ENCODE results near the gene RBM4B. TPM values are rescaled to one million over a fixed set of nuclear protein-coding genes. Genes with fewer than 3 reads are reported as not detected.
"Not testable (repeated sequence)": the region's sequence is repeated elsewhere in the genome, so short reads cannot be mapped to it uniquely, and the experiment has no call there.

Gene RBM4B, protein sequence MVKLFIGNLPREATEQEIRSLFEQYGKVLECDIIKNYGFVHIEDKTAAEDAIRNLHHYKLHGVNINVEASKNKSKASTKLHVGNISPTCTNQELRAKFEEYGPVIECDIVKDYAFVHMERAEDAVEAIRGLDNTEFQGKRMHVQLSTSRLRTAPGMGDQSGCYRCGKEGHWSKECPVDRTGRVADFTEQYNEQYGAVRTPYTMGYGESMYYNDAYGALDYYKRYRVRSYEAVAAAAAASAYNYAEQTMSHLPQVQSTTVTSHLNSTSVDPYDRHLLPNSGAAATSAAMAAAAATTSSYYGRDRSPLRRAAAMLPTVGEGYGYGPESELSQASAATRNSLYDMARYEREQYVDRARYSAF
- total RNA-seq: 18.2 TPM
- 17.9 TPM for polyA plus RNA-seq
- long read RNA-seq, donor 1, partial matches to known transcripts: 0 of 1 reads
- long read RNA-seq, donor 1, other reads (novel, unspliced or antisense): 0 of 1 reads
- long read RNA-seq, donor 2: 0 reads
- long read RNA-seq, donor 3, partial matches to known transcripts: 0 of 8 reads
- long read RNA-seq, donor 3, other reads (novel, unspliced or antisense): 0 of 8 reads
- long read RNA-seq, donor 4, partial matches to known transcripts: 0 of 2 reads
- long read RNA-seq, donor 4, other reads (novel, unspliced or antisense): 0 of 2 reads
- long read RNA-seq, donor 5, transcript RBM4B-201 (4 exons, 1,840 nt): major isoform, 7 of 10 reads
- long read RNA-seq, donor 5, partial matches to known transcripts: 0 of 10 reads
- long read RNA-seq, donor 5, other reads (novel, unspliced or antisense): 0 of 10 reads
- long read RNA-seq, donor 6, partial matches to known transcripts: 0 of 1 reads
- long read RNA-seq, donor 6, other reads (novel, unspliced or antisense): 0 of 1 reads
- long read RNA-seq, donor 7, partial matches to known transcripts: 0 of 1 reads
- long read RNA-seq, donor 7, other reads (novel, unspliced or antisense): 0 of 1 reads
- long read RNA-seq, donor 8, partial matches to known transcripts: 0 of 3 reads
- long read RNA-seq, donor 8, other reads (novel, unspliced or antisense): 0 of 3 reads
- long read RNA-seq, donor 9, partial matches to known transcripts: 0 of 5 reads
- long read RNA-seq, donor 9, other reads (novel, unspliced or antisense): 0 of 5 reads
- long read RNA-seq, donor 10, partial matches to known transcripts: 0 of 5 reads
- long read RNA-seq, donor 10, other reads (novel, unspliced or antisense): 0 of 5 reads

DNA sequence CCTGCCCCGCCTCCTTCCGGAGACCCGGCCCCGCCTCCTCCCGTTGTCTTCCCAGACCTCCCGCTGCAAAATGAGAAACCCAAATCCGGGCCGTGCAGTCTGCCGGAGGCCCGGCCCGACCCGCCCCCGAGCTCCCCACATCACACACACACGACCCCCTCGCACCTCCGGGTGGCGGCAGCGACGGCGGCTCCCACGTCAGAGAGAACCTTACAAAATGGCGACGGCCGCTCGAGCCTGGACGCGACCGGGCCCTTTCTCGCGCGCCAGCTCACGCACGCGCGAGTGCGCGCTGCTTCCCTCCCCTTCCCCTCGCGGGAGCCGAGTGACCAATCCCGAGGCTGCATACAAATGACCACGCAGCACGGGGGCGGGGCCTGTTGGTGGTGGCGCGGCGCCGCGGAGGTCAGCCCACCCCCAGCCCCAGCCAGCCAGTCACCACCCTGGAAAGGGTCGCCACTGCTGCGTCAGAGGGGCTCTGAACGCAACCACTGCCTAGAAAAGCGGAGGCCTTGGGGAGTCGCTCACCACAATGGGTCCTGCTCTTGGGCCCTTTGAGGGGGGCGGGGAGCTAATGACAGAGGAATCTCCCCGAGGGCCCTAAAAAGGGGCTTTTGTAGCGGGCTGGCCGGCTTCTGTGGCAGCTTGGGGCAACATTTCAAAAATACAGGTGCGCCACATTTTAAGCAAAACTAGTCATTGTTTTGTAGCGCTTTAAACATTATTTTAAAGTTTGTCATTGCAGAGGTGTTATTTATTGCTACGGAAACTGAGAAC, at the start of gene RBM4B:
Gene RBM4B, minus strand, starts transcription at position 289 of the 777 bp plus-strand sequence. CDS start 808 bp downstream, outside the sequence.
- H3K4me1 ChIP-seq (ENCODE audit: control insufficient read depth in 2 of 2, insufficient read depth in 2 of 2, low read length in 2 of 2): peaks cover 10 to 22% of the 10 kb centered on the region in 2 donors
- H3K27ac ChIP-seq (ENCODE audit: low read depth in 1 of 2, low read length in 1 of 2): peak within 1 kb of the TSS; percentile 96 to 100
- H3K9me3 ChIP-seq (ENCODE audit: control insufficient read depth in 2 of 2, insufficient read depth in 1 of 2, low read length in 1 of 2): no peaks in the 10 kb centered on the region
- H3K36me3 ChIP-seq (ENCODE audit: control insufficient read depth in 2 of 2, insufficient read depth in 2 of 2, low read length in 1 of 2): peaks cover 2 to 13% of the 10 kb centered on the region in 2 donors
- under 1% methylated on average over 61 of the region's 61 CpGs for WGBS
- peak; percentile 83 to 95 (median 85) for DNase-seq (ENCODE audit: low read depth in 6 of 9, low spot score in 9 of 9)
- no peaks in the 10 kb centered on the region for H3K27me3 ChIP-seq (ENCODE audit: control insufficient read depth in 2 of 2, insufficient read depth in 1 of 2, low read length in 1 of 2)
- peak within 1 kb of the TSS; percentile 49 to 84 for H3K4me3 ChIP-seq (ENCODE audit: low read length in 2 of 2)

DNA sequence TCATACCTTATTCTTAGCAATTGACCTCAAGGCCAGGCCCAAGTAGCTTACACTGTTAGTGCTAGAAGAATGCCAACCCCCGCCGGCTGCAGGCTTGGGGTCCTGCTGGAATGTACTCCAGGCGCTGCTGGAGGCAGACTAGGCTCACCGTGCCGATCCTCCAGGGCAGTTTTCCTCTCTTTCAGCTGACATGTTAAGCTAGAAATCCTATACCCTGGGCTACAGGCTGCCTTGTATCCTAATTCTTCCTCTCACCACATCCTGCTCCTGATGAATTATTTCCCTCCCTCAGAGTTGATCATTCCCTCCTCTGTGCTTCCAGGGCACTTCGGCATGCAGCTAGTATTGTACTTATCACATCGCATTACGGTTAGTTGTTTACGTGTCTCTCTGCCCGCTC, 48.0 kb upstream of the RBM4B start:
- 54% methylated on average over 10 of the region's 10 CpGs for WGBS
- Histone ChIP-seq H3K27ac (ENCODE audit: low read depth in 1 of 2, low read length in 1 of 2) (no peak overlapping the region), H3K4me1 (ENCODE audit: control insufficient read depth in 2 of 2, insufficient read depth in 2 of 2, low read length in 2 of 2) (peaks cover 6 to 20% of the 10 kb centered on the region in 2 donors), H3K4me3 (ENCODE audit: low read length in 2 of 2) (no peak overlapping the region), H3K36me3 (ENCODE audit: control insufficient read depth in 2 of 2, insufficient read depth in 2 of 2, low read length in 1 of 2) (no peaks in the 10 kb centered on the region), H3K27me3 (ENCODE audit: control insufficient read depth in 2 of 2, insufficient read depth in 1 of 2, low read length in 1 of 2) (peaks cover 56 to 73% of the 10 kb centered on the region in 2 donors), H3K9me3 (ENCODE audit: control insufficient read depth in 2 of 2, insufficient read depth in 1 of 2, low read length in 1 of 2) (peaks cover 0 to 5% of the 10 kb centered on the region in 2 donors)
- DNase-seq (ENCODE audit: low read depth in 6 of 9, low spot score in 9 of 9): no peak

DNA sequence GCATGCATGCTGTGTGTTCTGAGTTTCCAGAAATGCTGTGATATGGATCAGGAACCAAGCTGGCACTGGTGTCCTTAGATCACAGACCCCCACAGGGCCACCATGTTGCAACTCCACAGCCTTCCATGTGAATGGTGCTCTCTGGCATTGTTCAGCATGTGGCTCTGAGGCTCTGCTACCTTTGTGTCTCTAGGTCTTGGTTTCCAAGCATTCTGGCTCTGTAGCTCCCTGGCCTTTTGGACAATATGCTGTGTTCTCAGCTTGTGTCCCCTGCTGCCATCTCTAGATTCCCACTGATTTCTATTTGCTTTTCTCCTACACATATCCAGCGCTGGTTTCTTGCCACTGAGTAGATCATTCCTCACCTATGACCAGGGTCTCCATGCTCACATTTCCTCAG, 47.4 kb upstream of the RBM4B start:
- H3K4me1 ChIP-seq (ENCODE audit: control insufficient read depth in 2 of 2, insufficient read depth in 2 of 2, low read length in 2 of 2): peaks cover 12 to 25% of the 10 kb centered on the region in 2 donors
- no peak overlapping the region for H3K27ac ChIP-seq (ENCODE audit: low read depth in 1 of 2, low read length in 1 of 2)
- WGBS: 100% methylated on average over 1 of the region's 1 CpG
- peaks cover 0 to 9% of the 10 kb centered on the region in 2 donors for H3K9me3 ChIP-seq (ENCODE audit: control insufficient read depth in 2 of 2, insufficient read depth in 1 of 2, low read length in 1 of 2)
- no peak for DNase-seq (ENCODE audit: low read depth in 6 of 9, low spot score in 9 of 9)
- H3K36me3 ChIP-seq (ENCODE audit: control insufficient read depth in 2 of 2, insufficient read depth in 2 of 2, low read length in 1 of 2): no peaks in the 10 kb centered on the region
- H3K27me3 ChIP-seq (ENCODE audit: control insufficient read depth in 2 of 2, insufficient read depth in 1 of 2, low read length in 1 of 2): peaks cover 56 to 71% of the 10 kb centered on the region in 2 donors
- no peak overlapping the region for H3K4me3 ChIP-seq (ENCODE audit: low read length in 2 of 2)

GRCh38 chr11:66724167-66724566, 46.5 kb upstream of the RBM4B start:
- H3K36me3 ChIP-seq (ENCODE audit: control insufficient read depth in 2 of 2, insufficient read depth in 2 of 2, low read length in 1 of 2); H3K4me3 ChIP-seq (ENCODE audit: low read length in 2 of 2); DNase-seq (ENCODE audit: low read depth in 6 of 9, low spot score in 9 of 9); H3K9me3 ChIP-seq (ENCODE audit: control insufficient read depth in 2 of 2, insufficient read depth in 1 of 2, low read length in 1 of 2); H3K27ac ChIP-seq (ENCODE audit: low read depth in 1 of 2, low read length in 1 of 2): not testable (repeated sequence)
- WGBS: 97% methylated on average over 5 of the region's 5 CpGs
- Histone ChIP-seq H3K27me3 (ENCODE audit: control insufficient read depth in 2 of 2, insufficient read depth in 1 of 2, low read length in 1 of 2) (peaks cover 47 to 61% of the 10 kb centered on the region in 2 donors), H3K4me1 (ENCODE audit: control insufficient read depth in 2 of 2, insufficient read depth in 2 of 2, low read length in 2 of 2) (peaks cover 19 to 34% of the 10 kb centered on the region in 2 donors)

GRCh38 chr11:66723693-66724092, 46.0 kb upstream of the RBM4B start:
- DNase-seq (ENCODE audit: low read depth in 6 of 9, low spot score in 9 of 9): no peak
- H3K9me3 ChIP-seq (ENCODE audit: control insufficient read depth in 2 of 2, insufficient read depth in 1 of 2, low read length in 1 of 2): peaks cover 0 to 10% of the 10 kb centered on the region in 2 donors
- no peak overlapping the region for H3K27ac ChIP-seq (ENCODE audit: low read depth in 1 of 2, low read length in 1 of 2)
- peaks cover 42 to 57% of the 10 kb centered on the region in 2 donors for H3K27me3 ChIP-seq (ENCODE audit: control insufficient read depth in 2 of 2, insufficient read depth in 1 of 2, low read length in 1 of 2)
- no peaks in the 10 kb centered on the region for H3K36me3 ChIP-seq (ENCODE audit: control insufficient read depth in 2 of 2, insufficient read depth in 2 of 2, low read length in 1 of 2)
- WGBS: 98% methylated on average over 5 of the region's 5 CpGs
- no peak overlapping the region for H3K4me3 ChIP-seq (ENCODE audit: low read length in 2 of 2)
- peaks cover 19 to 34% of the 10 kb centered on the region in 2 donors for H3K4me1 ChIP-seq (ENCODE audit: control insufficient read depth in 2 of 2, insufficient read depth in 2 of 2, low read length in 2 of 2)

GRCh38 chr11:66722745-66723651, 45.3 kb upstream of the RBM4B start:
- Histone ChIP-seq H3K4me1 (ENCODE audit: control insufficient read depth in 2 of 2, insufficient read depth in 2 of 2, low read length in 2 of 2) (peaks cover 16 to 37% of the 10 kb centered on the region in 2 donors), H3K4me3 (ENCODE audit: low read length in 2 of 2) (no peak overlapping the region), H3K36me3 (ENCODE audit: control insufficient read depth in 2 of 2, insufficient read depth in 2 of 2, low read length in 1 of 2) (no peaks in the 10 kb centered on the region), H3K27ac (ENCODE audit: low read depth in 1 of 2, low read length in 1 of 2) (no peak overlapping the region), H3K9me3 (ENCODE audit: control insufficient read depth in 2 of 2, insufficient read depth in 1 of 2, low read length in 1 of 2) (peaks cover 0 to 10% of the 10 kb centered on the region in 2 donors), H3K27me3 (ENCODE audit: control insufficient read depth in 2 of 2, insufficient read depth in 1 of 2, low read length in 1 of 2) (peaks cover 38 to 54% of the 10 kb centered on the region in 2 donors)
- DNase-seq (ENCODE audit: low read depth in 6 of 9, low spot score in 9 of 9): no peak
- 95% methylated on average over 16 of the region's 16 CpGs for WGBS

DNA sequence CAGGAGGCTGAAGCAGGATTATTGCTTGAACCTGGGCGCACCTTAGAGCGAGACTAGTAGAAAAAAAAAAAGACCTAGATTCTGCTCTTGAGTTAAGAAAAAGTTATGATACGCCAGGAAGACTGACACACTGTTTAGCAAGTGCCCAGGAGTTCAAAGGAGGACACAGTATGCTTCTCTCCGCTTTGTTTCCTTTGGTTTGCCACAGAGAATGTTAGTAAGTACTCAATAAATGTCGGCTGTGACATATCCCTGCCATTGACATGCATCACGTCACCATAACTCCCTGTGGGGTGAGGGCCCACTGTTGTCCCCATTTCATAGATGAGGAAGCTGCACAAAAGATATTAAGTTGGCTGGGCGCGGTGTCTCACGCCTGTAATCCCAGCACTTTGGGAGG, 44.3 kb upstream of the RBM4B start:
- H3K27ac ChIP-seq (ENCODE audit: low read depth in 1 of 2, low read length in 1 of 2): no peak overlapping the region
- DNase-seq (ENCODE audit: low read depth in 6 of 9, low spot score in 9 of 9): no peak
- peaks cover 12 to 34% of the 10 kb centered on the region in 2 donors for H3K4me1 ChIP-seq (ENCODE audit: control insufficient read depth in 2 of 2, insufficient read depth in 2 of 2, low read length in 2 of 2)
- H3K4me3 ChIP-seq (ENCODE audit: low read length in 2 of 2): no peak overlapping the region
- H3K27me3 ChIP-seq (ENCODE audit: control insufficient read depth in 2 of 2, insufficient read depth in 1 of 2, low read length in 1 of 2): peaks cover 27 to 45% of the 10 kb centered on the region in 2 donors
- no peaks in the 10 kb centered on the region for H3K36me3 ChIP-seq (ENCODE audit: control insufficient read depth in 2 of 2, insufficient read depth in 2 of 2, low read length in 1 of 2)
- WGBS: 95% methylated on average over 9 of the region's 9 CpGs
- H3K9me3 ChIP-seq (ENCODE audit: control insufficient read depth in 2 of 2, insufficient read depth in 1 of 2, low read length in 1 of 2): peaks cover 0 to 4% of the 10 kb centered on the region in 2 donors
